GM18520 (cell line): ENCODE data around the gene POC1B.

Source experiments
- ATAC-seq: cut with Tn5 transposase; IDR thresholded peaks from one replicate; pipeline ENCODE4 v1.9.1; 2021; ENCODE audit not compliant: unreplicated experiment

POC1B gene

DNA sequence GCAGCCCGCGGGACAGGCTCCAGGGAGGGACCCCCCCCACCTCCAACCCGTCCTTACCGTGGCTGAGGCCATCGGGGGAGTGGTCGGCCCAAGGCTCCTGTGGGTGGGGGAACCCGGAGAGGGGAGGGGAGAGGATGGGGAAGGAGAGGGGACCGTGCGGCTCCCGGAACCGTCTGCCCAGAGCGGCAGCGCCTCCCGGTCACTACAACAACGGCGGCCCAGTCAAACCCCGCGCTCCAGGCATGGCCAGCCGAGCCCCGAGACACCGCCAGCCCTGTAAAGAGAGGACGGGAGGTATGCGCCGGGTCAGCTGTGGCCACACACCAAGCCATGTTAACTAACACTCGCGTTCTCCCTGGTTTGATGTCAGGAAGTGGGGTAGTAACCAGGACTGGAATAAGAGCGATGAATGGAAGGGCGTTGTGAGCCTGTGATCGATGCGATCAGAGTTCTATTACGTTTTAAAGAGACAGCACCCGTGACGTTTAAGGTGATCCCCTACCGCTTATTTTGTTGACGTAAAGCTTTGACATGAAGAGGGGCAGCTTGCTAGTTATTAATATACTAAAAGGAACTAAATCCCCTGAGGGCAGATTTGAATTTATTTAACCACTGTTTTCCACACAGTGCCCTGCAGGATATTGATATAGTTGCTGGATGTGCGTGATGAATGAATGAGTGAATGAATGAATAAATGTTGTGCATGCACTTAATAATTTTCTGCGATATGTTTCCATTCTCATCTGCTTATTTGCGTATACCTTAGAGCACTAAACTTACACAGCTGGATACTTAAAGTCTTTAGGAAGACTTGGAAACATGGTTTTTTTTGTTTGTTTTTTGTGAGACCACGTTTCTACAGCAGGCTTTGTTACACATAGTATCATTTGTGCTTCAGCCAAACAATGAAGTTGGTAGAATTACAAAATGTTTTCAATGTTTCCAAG lies at the start of gene POC1B:
TSS of gene POC1B (minus strand) at position 224 of the 947 bp plus-strand sequence. CDS start at position 72, 152 bp downstream.
- ATAC-seq, result peak; percentile 38

DNA sequence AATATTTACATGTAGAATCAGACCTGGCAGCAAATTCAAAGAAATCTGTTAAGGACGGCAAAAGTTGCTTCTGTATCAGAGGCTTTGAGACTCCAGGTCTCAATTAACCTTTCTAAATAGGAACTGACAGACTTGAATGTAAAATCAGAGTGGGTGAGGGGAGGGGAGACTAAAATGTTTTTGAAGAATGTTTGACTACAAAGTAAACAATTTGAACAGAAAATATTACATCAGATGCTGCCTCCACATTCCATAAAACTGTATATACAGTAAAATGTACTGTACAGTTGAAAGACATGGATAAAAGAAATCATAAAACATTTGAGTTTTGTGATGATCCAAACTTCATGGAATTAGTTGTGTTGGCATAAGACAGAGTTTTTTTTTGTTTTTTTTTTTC lies 49.5 kb upstream of the POC1B start:
- ATAC-seq, result no peak

DNA sequence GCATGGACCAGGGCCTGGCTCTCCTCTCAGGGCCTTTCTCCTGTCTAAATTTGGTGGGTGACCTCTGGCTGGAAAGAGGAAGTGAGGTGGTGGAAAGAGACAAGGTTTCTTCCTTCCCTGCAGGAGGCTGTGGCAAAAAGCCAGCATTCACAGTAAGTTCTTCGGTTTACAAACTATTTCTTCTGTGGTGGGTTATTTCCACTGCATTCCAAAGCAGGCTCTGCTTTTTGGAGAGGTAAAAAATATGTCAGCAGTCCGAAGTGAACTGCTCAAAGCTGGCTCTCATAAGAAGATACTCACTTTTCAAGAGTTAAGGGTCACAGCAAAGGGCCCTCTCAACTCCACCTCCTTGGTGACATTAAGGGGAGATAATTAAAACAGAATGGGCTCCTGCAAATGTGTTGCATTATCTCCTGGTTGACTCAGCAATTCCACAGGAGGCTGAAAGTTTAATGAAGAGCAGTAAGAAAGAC lies 48.9 kb upstream of the POC1B start:
- no peak for ATAC-seq

- no peak for ATAC-seq
These were observed 47.4 kb upstream of the POC1B start for GRCh38 chr12:89573051-89573810.

- no peak for ATAC-seq
These were observed 45.8 kb upstream of the POC1B start for GRCh38 chr12:89571491-89572195.

DNA sequence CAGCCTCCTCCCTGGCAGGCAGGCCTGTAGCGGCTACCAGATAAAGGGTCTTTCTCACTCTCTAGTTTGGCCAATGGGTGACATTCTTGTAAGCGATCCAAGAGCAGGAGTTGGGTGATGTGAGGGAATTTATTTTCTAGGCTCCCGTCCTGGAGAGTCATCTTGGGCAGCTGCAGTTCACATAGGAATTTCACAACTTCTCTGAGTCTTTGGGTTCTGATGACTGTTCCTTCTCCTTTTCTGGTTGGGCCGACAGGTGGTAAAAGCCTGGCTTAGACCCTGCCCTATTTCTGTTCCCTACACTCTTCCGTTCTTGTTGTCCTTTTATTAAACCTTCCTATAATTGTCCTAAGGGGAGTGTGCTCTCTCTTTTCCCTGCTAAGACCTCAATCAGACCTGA lies 42.6 kb upstream of the POC1B start:
- ATAC-seq, result no peak

DNA sequence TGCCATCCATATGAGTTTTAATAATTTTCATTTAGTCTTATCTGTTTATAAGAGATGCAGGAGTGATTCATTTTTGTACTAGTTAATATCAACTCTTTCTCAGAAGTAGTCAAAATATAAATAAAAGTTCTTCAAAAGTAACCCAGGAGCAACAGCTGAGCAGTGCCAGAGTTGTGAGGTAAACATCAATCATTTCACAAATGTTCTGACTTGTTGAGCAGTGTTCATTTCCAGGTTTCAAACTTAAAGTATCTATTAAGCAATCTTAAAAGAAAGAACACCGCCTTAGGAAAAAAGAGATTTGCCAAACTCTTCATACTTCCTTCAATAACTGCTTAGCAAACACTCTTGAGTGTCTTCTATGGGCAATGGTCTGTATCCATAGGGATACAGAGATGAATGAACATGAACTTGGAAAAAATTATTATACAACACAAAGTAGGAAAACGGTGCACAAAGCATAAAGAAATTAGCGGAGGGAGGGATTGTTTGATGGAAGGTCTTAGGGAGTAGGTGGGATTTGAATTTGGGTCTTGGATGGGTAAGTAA lies 41.9 kb upstream of the POC1B start:
- no peak for ATAC-seq

GRCh38 chr12:89566615-89567014 lies 40.8 kb upstream of the POC1B start:
- no peak for ATAC-seq

DNA sequence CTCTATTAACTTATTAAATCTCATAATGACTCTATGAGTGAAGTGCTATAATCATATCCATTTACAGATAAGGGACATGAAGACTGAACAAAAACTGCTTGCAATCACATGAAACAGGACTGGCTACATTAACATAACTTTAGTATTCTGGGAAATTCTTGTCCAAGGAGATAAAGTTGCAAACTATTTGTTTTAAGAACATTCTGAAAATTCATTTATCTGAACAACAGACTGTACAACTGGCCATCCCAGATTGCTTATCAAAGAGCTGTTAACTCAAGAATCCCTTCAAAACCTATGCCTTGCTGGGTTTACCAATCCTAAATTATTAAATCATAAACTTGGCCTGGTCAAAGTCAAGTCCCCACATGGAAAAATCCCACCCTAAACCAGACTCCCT lies 39.2 kb upstream of the POC1B start:
- ATAC-seq, result no peak

GRCh38 chr12:89559753-89560152 lies 33.9 kb upstream of the POC1B start:
- ATAC-seq, result no peak

GRCh38 chr12:89556976-89557375 lies 31.1 kb upstream of the POC1B start:
- ATAC-seq, result no peak

- ATAC-seq, result no peak
These were observed 26.5 kb upstream of the POC1B start for GRCh38 chr12:89552376-89552775.

DNA sequence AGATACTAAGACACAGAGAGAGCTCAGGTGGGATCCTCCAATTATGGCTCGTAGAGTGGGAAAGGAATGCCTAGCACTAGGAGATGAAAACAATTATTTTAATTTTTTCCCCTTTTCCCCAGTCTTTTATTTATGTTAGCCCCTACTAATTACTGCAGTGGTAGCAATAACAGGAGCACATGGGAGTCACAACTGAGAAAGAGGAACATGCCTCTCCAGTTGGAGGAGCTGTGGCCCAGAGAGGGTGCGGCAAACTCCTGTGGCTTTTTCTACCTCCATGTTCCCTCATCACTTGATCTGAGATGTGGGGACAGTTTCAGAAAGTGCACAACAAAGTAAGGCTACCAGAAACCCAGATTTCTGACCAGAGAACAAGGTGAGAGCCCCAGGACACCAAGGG lies 25.9 kb upstream of the POC1B start:
- ATAC-seq, result no peak

DNA sequence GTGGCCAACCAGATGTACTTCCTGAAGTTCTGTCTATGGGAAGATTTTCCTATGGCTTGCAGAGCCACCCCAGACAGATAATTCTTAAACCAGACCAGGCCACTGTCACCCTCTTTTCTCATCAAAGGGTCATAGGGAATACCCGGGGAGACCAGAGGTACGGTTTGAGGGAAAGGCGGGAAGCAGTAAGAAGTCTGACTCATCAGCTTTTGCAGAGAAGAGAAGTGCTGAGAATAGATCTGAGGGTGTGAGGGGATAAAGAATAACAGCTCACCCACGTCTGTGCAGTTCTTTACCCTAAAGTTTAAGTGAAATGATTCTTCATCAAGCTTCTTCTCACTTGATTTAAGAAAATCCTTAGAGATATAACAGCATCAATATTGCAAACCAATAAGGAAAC lies 21.3 kb upstream of the POC1B start:
- ATAC-seq, result no peak

DNA sequence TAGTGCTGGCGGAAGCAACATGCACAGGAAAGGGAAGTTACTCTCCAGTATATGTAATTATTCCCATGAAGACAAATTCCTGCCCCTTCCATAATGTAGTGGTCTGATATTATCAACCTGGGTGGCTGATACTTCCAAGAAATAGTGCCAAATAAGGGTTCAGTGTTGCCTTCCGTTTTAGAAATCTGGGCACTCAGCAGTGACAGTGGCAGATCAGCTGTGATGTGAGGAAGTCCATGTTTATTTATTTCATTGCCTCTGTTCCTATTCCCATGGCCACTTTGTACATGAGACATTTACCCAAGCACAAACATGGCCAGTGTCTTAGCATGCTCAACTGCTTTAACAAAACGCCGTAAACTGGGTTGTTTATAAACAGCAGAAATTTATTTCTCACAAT lies 20.3 kb upstream of the POC1B start:
- no peak for ATAC-seq

GRCh38 chr12:89544681-89545184 lies 18.9 kb upstream of the POC1B start:
- ATAC-seq, result no peak

DNA sequence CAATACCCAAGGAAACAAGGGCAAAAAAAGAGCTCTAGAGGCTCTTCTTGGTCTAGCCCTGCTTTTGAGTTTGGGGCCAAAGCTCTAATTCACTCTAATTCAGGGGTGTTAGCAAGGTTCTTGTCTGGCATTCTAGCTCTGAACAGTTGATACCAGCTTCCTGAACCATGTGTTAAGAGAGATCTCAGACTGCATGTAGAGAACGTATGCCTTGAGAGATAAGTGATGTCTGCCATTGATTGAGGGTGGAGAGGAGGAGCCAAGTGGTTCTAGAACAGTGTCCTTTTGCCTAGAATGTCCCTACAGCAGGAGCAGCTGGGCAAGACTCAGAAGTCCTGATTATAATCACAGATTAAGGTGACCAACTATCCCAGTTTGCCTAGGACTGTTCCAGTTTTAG lies 18.2 kb upstream of the POC1B start:
- no peak for ATAC-seq

GRCh38 chr12:89542912-89543592 lies 17.2 kb upstream of the POC1B start:
- peak; percentile 79 for ATAC-seq

DNA sequence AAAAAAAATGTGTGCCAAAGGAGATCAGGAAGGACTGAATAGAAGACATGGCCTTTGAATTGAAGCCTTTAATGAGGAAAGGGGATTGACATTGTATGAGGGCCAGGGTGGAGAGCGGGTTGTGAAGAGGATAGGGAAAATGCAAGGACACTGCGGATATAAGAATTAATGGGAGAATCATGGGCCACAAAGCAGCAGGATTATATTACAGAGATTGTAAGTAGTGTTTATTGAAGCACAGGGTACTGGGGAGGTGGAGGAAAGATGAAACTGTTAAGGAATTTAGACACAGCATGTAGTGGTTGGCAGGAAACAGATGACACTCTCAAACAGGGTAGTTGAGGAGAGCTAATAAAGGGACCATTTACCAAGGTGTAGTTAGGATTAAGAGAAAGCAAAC lies 16.4 kb upstream of the POC1B start:
- no peak for ATAC-seq

- ATAC-seq, result no peak
These were observed 14.7 kb upstream of the POC1B start for GRCh38 chr12:89540586-89540985.
